Cardiac fibroblast (primary cell): ENCODE measurements around the gene PREX1.

Experiments
- DNase-seq, 2 donors: peaks; one replicate each; pipeline versions ENCODE4 v3.0.0 to v3.0.0-alpha.2; 2010; ENCODE audit warnings: low read depth in 2 of 2
- H3K4me3 ChIP-seq, 2 donors: replicated peaks in 1 of 2; 1 replicate in 1 of 2; 2 replicates in 1 of 2; pipeline ENCODE4 v1.5.1; 2011; ENCODE audit warnings: low read depth in 2 of 2, low read length in 2 of 2, mild to moderate bottlenecking in 2 of 2, moderate library complexity in 1 of 2
- TF ChIP-seq, protein P1 (sequence below): IDR thresholded peaks from one replicate; pipeline ENCODE4 v1.5.1; 2011; ENCODE audit warnings: low read depth, mild to moderate bottlenecking, low read length, inconsistent platforms

PREX1 gene

DNA sequence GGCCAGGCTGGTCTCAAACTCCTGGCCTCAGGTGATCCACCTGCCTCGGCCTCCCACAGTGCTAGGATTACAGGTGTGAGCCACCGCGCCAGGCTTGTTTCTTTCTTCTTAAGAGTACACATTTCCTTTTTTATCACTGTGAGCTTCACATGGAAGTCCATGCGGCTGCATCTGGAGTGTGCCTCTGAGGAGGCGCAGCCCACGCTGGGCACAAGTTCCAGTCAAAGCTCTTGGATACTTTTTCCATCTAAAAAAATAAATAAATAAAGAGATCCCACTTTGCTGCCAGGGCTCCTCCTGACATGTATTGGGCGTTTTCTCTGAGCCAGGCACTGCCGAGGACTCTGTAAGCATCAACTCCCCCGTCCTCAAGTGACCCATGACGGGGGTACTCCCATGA, 123.0 kb downstream of the PREX1 start:
- H3K4me3 ChIP-seq, result no peak overlapping the region
- TF ChIP-seq, protein P1, sequence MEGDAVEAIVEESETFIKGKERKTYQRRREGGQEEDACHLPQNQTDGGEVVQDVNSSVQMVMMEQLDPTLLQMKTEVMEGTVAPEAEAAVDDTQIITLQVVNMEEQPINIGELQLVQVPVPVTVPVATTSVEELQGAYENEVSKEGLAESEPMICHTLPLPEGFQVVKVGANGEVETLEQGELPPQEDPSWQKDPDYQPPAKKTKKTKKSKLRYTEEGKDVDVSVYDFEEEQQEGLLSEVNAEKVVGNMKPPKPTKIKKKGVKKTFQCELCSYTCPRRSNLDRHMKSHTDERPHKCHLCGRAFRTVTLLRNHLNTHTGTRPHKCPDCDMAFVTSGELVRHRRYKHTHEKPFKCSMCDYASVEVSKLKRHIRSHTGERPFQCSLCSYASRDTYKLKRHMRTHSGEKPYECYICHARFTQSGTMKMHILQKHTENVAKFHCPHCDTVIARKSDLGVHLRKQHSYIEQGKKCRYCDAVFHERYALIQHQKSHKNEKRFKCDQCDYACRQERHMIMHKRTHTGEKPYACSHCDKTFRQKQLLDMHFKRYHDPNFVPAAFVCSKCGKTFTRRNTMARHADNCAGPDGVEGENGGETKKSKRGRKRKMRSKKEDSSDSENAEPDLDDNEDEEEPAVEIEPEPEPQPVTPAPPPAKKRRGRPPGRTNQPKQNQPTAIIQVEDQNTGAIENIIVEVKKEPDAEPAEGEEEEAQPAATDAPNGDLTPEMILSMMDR, result no peak
- DNase-seq, result no peak

DNA sequence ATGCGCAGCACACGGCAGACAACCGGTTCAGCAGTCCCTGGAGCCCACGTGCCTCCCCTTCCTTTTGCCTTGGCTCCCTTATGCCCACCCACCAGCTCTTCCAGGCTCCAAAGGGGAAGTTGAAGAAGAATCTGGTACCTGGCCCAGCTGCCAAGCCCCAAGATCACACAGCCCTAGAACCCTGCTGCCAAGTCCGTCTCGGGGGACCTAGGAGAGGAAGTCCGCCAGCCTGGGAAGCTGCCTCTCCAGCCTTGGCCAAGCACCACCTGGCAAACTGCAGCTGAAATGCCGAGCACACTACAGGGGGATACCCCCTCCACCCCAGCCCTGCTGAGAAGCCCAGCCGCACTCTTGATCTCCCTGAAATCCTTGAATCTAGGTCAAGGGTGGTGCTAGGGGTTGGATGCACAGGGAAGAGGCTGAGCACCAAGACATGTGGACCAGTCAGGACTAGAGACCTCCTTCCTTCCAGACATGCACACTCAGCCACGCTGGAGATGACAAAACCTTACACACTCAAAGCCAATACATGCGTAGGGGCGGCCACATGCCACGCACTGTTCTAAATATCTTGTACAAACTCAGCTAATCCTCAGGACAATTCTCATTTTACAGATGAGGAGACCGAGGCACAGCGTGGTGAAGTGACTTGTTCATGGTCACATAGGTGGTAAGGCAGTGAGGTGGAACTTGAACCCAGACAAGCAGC, 124.1 kb downstream of the PREX1 start:
- no peak overlapping the region for H3K4me3 ChIP-seq
- DNase-seq, result no peak
- TF ChIP-seq, protein P1, result no peak

DNA sequence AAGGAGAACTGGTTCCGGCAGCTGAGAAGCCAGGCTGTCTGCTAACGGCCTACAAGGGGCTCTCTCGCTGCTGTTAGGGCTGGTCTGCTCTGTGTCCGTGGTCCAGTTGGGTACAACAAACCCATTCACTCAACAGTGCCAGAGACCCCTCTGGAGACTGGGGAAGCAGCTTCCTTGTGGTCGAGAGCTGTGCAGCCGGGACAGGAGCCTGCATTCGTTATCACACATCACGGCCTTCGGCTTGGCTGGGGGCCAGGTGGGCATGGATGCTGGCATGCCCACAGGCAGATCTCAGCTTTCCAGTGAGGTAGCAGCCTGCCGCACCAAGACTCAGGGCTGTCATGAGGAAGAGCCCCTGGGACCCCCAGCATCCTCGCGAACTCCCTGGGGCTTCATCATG, 124.7 kb downstream of the PREX1 start:
- TF ChIP-seq, protein P1, result no peak
- no peak for DNase-seq
- H3K4me3 ChIP-seq, result no peak overlapping the region

DNA sequence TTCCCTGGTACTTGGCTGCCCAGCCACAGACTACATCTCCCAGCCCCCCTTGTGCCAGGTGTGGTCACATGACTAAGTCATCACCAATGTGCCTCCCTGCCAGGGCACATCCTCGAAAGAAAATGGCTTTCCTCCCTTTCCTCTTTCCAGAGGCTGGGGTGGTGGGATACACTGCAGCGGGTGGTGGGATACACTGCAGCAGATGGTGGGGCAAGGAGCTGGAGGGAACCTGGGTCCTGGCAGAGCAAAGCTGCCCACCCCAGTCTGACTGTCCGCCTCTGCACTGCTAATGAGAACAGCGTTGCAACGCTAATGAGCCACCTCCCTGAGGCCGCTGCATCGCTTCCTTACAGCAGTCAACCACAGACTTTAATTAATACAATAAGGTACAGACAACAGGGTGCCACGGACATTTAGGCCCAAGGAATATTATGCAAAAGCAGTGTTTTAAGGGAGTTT, 125.3 kb downstream of the PREX1 start:
- TF ChIP-seq, protein P1, result no peak
- DNase-seq, result no peak

DNA sequence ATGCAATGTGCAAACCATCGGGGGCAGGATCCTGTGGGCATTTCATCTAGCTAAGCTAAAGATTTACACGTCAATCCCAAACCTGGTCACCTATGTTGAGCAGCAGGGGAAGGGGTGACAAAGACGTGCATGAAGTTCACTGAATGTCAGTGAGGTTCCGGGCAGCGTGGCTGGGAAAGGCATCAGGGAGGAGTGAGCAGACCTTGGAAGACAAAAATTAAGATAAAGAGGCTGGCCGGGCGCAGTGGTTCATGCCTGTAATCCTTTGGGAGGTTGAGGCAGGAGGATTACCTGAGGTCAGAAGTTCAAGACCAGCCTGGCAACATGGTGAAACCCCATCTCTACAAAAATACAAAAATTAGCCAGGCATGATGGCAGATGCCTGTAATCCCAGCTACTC, 126.1 kb downstream of the PREX1 start:
- TF ChIP-seq, protein P1, result no peak
- no peak overlapping the region for H3K4me3 ChIP-seq
- DNase-seq, result no peak

More for the DNA sequence above, 125.3 kb downstream of the PREX1 start:
- H3K4me3 ChIP-seq, result no peak overlapping the region

DNA sequence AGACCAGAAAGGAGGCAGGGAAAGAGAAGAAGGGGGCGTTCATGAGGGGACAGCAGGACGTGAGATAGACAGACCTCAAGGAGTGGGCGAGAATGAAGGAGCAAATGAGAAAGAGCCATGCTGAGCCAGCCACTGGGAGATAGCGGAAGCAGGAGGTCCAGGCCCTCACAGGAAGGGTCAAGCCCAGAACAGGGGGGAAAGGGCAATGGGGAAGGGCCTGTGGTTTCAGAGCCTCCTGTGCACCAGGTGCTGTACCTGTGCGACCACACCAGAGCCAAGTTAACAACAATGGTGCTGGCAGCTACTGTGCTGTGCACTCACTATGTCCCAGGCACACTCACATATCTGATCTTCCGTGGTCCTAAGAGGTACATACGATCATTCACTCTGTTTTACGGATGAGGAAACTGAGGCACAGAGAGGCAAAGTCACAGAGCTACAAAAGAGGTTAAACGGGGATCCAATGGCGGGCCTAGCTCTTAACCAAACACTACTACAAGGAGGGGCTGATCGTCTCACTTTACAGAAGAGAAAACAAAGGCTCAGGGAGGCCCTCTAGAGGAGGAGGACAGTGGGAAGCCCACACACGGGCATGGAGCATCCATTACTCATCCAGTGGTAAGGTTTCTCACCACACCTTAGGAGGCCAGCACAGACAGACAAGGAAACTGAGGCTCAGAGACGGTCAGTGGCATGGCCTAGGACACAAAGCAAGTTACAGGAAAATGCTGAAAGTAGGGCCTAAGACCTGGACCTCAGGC, 129.1 kb downstream of the PREX1 start:
- DNase-seq, result no peak
- TF ChIP-seq, protein P1, result no peak
- H3K4me3 ChIP-seq, result no peak overlapping the region
